Hematopoietic multipotent progenitor cell treated with erythropoietin and hydrocortisone succinate and interleukin-3 and kit ligand, for 6 days (in vitro differentiated cells): ENCODE measurements around the gene TSPAN17.
A peak's percentile ranks its signal among the peaks of the same experiment; 100 is the strongest.
"Not testable (repeated sequence)": the region's sequence is repeated elsewhere in the genome, so short reads cannot be mapped to it uniquely, and the experiment has no call there.

Experiments
- DNase-seq: peaks from one replicate; pipeline ENCODE4 v3.0.0-alpha.2; 2015

The TSPAN17 gene

GRCh38 chr5:176647030-176647842 lies at the start of gene TSPAN17:
TSPAN17 (plus strand) TSS chr5:176647484; CDS start chr5:176647616, 132 bp downstream.
- peak; percentile 100 for DNase-seq

GRCh38 chr5:176599749-176600430 lies 47.4 kb upstream of the TSPAN17 start:
- not testable (repeated sequence) for DNase-seq

- no peak for DNase-seq
Measured at GRCh38 chr5:176601901-176602482, 45.3 kb upstream of the TSPAN17 start.

- no peak for DNase-seq
Measured at GRCh38 chr5:176603091-176603490, 44.2 kb upstream of the TSPAN17 start.

- DNase-seq: no peak
Measured at GRCh38 chr5:176606032-176606431, 41.3 kb upstream of the TSPAN17 start.

GRCh38 chr5:176606875-176607274 lies 40.4 kb upstream of the TSPAN17 start:
- DNase-seq: no peak

GRCh38 chr5:176608142-176608705 lies 39.1 kb upstream of the TSPAN17 start:
- DNase-seq: no peak

GRCh38 chr5:176608937-176609723 lies 38.2 kb upstream of the TSPAN17 start:
- no peak for DNase-seq

- peak; percentile 61 for DNase-seq
Measured at GRCh38 chr5:176609724-176610434, 37.4 kb upstream of the TSPAN17 start, which contains the start of gene GPRIN1. GPRIN1 (minus strand) TSS chr5:176610156; CDS start chr5:176599834, 10,322 bp downstream.

GRCh38 chr5:176610435-176610773 lies 36.9 kb upstream of the TSPAN17 start:
- no peak for DNase-seq

- DNase-seq: peak; percentile 89
Measured at GRCh38 chr5:176611435-176611834, 35.8 kb upstream of the TSPAN17 start.

GRCh38 chr5:176612008-176612407 lies 35.3 kb upstream of the TSPAN17 start:
- no peak for DNase-seq

GRCh38 chr5:176612855-176613254 lies 34.4 kb upstream of the TSPAN17 start:
- DNase-seq: no peak

- no peak for DNase-seq
Measured at GRCh38 chr5:176614805-176615478, 32.3 kb upstream of the TSPAN17 start.

GRCh38 chr5:176616511-176616910 lies 30.8 kb upstream of the TSPAN17 start:
- DNase-seq: no peak

GRCh38 chr5:176618783-176619182 lies 28.5 kb upstream of the TSPAN17 start:
- DNase-seq: no peak

- peak; percentile 95 for DNase-seq
Measured at GRCh38 chr5:176619203-176619568, 28.1 kb upstream of the TSPAN17 start.

- no peak for DNase-seq
Measured at GRCh38 chr5:176619569-176620332, 27.5 kb upstream of the TSPAN17 start.

GRCh38 chr5:176620333-176620981 lies 26.8 kb upstream of the TSPAN17 start:
- DNase-seq: peak; percentile 53

- peak; percentile 43 for DNase-seq
Measured at GRCh38 chr5:176621661-176622079, 25.6 kb upstream of the TSPAN17 start.
